Measurements from ENCODE around the gene OGT.
"Not testable (repeated sequence)": the region's sequence is repeated elsewhere in the genome, so short reads cannot be mapped to it uniquely, and the experiment has no call there.

Gene OGT

GRCh38 chrX:71546879-71547278 is 14.0 kb downstream of the OGT start:
- no peak for DNase-seq (ENCODE audit: low read depth in 2 of 2)
- TF ChIP-seq CTCF (IDR thresholded peaks at IDR 0.05; ENCODE audit: low read depth, low read length), result no peak
- no peak overlapping the region for H3K4me3 ChIP-seq (replicated peaks in 1 of 2; ENCODE audit: low read depth in 2 of 2, low read length in 2 of 2)

- no peak for TF ChIP-seq CTCF (IDR thresholded peaks at IDR 0.05; ENCODE audit: low read depth, low read length)
- H3K4me3 ChIP-seq (replicated peaks in 1 of 2; ENCODE audit: low read depth in 2 of 2, low read length in 2 of 2), result no peak overlapping the region
- no peak for DNase-seq (ENCODE audit: low read depth in 2 of 2)
Observed at GRCh38 chrX:71547339-71547738, 14.4 kb downstream of the OGT start.

DNA sequence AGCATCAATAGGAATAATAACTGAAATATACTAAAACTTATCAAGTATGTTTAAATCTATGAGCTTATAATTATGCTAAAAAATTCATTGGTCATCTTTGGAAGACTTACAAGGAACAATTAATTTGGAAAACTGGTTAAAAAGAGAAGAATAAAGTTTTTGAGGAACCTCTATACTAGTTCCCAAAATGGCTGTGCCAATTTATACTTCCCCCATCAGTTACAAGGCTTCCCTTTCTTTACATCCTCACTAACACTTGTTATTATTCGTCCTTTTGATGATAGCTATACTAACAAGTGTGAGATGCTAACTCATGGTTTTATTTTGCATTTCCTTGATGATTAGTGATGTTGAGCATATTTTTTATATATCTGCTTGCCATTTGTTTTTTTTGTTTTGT is 17.1 kb downstream of the OGT start:
- no peak overlapping the region for H3K4me3 ChIP-seq (replicated peaks in 1 of 2; ENCODE audit: low read depth in 2 of 2, low read length in 2 of 2)
- DNase-seq (ENCODE audit: low read depth in 2 of 2), result no peak
- no peak for TF ChIP-seq CTCF (IDR thresholded peaks at IDR 0.05; ENCODE audit: low read depth, low read length)

GRCh38 chrX:71550578-71550977 is 17.7 kb downstream of the OGT start:
- DNase-seq (ENCODE audit: low read depth in 2 of 2), result no peak
- no peak overlapping the region for H3K4me3 ChIP-seq (replicated peaks in 1 of 2; ENCODE audit: low read depth in 2 of 2, low read length in 2 of 2)
- TF ChIP-seq CTCF (IDR thresholded peaks at IDR 0.05; ENCODE audit: low read depth, low read length), result no peak

GRCh38 chrX:71556036-71556435 is 23.1 kb downstream of the OGT start:
- TF ChIP-seq CTCF (IDR thresholded peaks at IDR 0.05; ENCODE audit: low read depth, low read length), result no peak
- no peak for DNase-seq (ENCODE audit: low read depth in 2 of 2)
- H3K4me3 ChIP-seq (replicated peaks in 1 of 2; ENCODE audit: low read depth in 2 of 2, low read length in 2 of 2), result no peak overlapping the region

GRCh38 chrX:71558920-71559319 is 26.0 kb downstream of the OGT start:
- no peak for DNase-seq (ENCODE audit: low read depth in 2 of 2)
- H3K4me3 ChIP-seq (replicated peaks in 1 of 2; ENCODE audit: low read depth in 2 of 2, low read length in 2 of 2), result no peak overlapping the region
- TF ChIP-seq CTCF (IDR thresholded peaks at IDR 0.05; ENCODE audit: low read depth, low read length), result no peak

DNA sequence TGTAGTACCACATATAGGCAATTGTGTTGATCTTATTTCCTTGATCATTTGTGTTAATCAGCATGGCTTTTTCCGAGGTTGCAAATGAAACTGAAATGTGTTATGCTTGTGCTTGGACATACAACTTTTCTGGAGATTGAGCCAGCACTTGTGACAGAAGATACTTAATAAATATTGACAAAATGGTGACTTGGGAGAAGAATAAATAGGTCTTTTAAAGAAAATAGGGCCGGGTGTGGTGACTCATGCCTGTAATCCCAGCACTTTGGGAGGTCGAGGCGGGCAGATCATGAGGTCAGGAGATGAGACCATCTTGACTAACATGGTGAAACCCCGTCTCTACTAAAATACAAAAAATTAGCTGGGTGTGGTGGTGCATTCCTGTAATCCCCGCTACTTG is 26.9 kb downstream of the OGT start:
- DNase-seq (ENCODE audit: low read depth in 2 of 2); H3K4me3 ChIP-seq (replicated peaks in 1 of 2; ENCODE audit: low read depth in 2 of 2, low read length in 2 of 2): not testable (repeated sequence)
